Mesenchymal stem cell (in vitro differentiated cells and primary cell): ENCODE results near the gene UXS1.
A peak's percentile ranks its signal among the peaks of the same experiment; 100 is the strongest.

Experiments used
- DNase-seq: peaks from one replicate; pipeline ENCODE4 v3.0.0-alpha.2; 2013
- H2AFZ ChIP-seq: one replicate; pipeline ENCODE4 v1.6.1; 2013; ENCODE audit warnings: low read depth, mild to moderate bottlenecking, control low read depth, inconsistent platforms, low read length, moderate library complexity
- H2AK5ac ChIP-seq: 2 replicates; pipeline ENCODE4 v1.6.1; 2013; ENCODE audit warnings: low read length, moderate library complexity, mild to moderate bottlenecking, inconsistent platforms; ENCODE audit not compliant: severe bottlenecking
- H2BK120ac ChIP-seq: one replicate; pipeline ENCODE4 v1.6.1; 2013; ENCODE audit warnings: low read depth, mild to moderate bottlenecking, inconsistent platforms, low read length, moderate library complexity
- H2BK12ac ChIP-seq, 2 experiments: one replicate each; pipeline ENCODE4 v1.6.1; 2013; ENCODE audit warnings: inconsistent platforms in 2 of 2, low read length in 2 of 2, mild to moderate bottlenecking in 2 of 2, moderate library complexity in 2 of 2, control low read depth in 1 of 2
- H2BK15ac ChIP-seq: one replicate; pipeline ENCODE4 v1.6.1; 2013; ENCODE audit warnings: mild to moderate bottlenecking, low read depth, inconsistent platforms; ENCODE audit not compliant: poor library complexity, severe bottlenecking
- H2BK5ac ChIP-seq: 2 replicates; pipeline ENCODE4 v1.6.1; 2013; ENCODE audit warnings: low read depth, mild to moderate bottlenecking, low read length, control low read depth, inconsistent platforms; ENCODE audit not compliant: poor library complexity, severe bottlenecking
- H3K14ac ChIP-seq, 2 experiments: one replicate each; pipeline ENCODE4 v1.6.1; 2013; ENCODE audit warnings: inconsistent platforms in 2 of 2, low read length in 2 of 2, control low read depth in 1 of 2, mild to moderate bottlenecking in 1 of 2, moderate library complexity in 1 of 2
- H3K18ac ChIP-seq, 2 experiments: one replicate each; pipeline ENCODE4 v1.6.1; 2013; ENCODE audit warnings: inconsistent platforms in 2 of 2, low read length in 2 of 2, control low read depth in 1 of 2, low read depth in 1 of 2, mild to moderate bottlenecking in 1 of 2
- H3K23ac ChIP-seq, 2 experiments: one replicate each; pipeline ENCODE4 v1.6.1; 2013; ENCODE audit warnings: inconsistent platforms in 2 of 2, low read length in 2 of 2, mild to moderate bottlenecking in 2 of 2, moderate library complexity in 2 of 2, control low read depth in 1 of 2
- H3K27ac ChIP-seq: 2 replicates; pipeline ENCODE4 v1.5.1; 2013; ENCODE audit warnings: mild to moderate bottlenecking, moderate library complexity, low read length, control low read depth, inconsistent platforms; ENCODE audit not compliant: poor library complexity, severe bottlenecking
- H3K27me3 ChIP-seq, 2 experiments: 2 replicates each; pipeline versions ENCODE4 v1.6.1 to v1.7.0; 2013; ENCODE audit warnings: low read length in 2 of 2, mild to moderate bottlenecking in 2 of 2, moderate library complexity in 2 of 2, control low read depth in 1 of 2, inconsistent platforms in 1 of 2; ENCODE audit not compliant: control insufficient read depth in 1 of 2, insufficient read depth in 1 of 2
- H3K36me3 ChIP-seq, 2 experiments: 2 replicates each; pipeline versions ENCODE4 v1.6.1 to v1.7.0; 2013; ENCODE audit warnings: low read length in 2 of 2, control low read depth in 1 of 2, inconsistent platforms in 1 of 2, low read depth in 1 of 2, mild to moderate bottlenecking in 1 of 2; ENCODE audit not compliant: insufficient read depth in 2 of 2, control insufficient read depth in 1 of 2
- H3K4ac ChIP-seq, 2 experiments: one replicate each; pipeline ENCODE4 v1.6.1; 2013; ENCODE audit warnings: inconsistent platforms in 2 of 2, low read length in 2 of 2, mild to moderate bottlenecking in 2 of 2, moderate library complexity in 2 of 2, control low read depth in 1 of 2, low read depth in 1 of 2
- H3K4me1 ChIP-seq: 2 replicates; pipeline ENCODE4 v1.6.1; 2013; ENCODE audit warnings: low read depth, low read length, control low read depth; ENCODE audit not compliant: control insufficient read depth, insufficient read depth
- H3K4me2 ChIP-seq: 2 replicates; pipeline ENCODE4 v1.6.1; 2013; ENCODE audit warnings: low read length, mild to moderate bottlenecking, inconsistent platforms; ENCODE audit not compliant: poor library complexity, severe bottlenecking
- H3K4me3 ChIP-seq, 2 experiments: 2 replicates each; pipeline versions ENCODE4 v1.5.1 to v1.7.0; 2013; ENCODE audit warnings: low read length in 2 of 2, mild to moderate bottlenecking in 2 of 2, control low read depth in 1 of 2, low read depth in 1 of 2; ENCODE audit not compliant: insufficient read depth in 1 of 2
- H3K79me1 ChIP-seq: replicated peaks from 2 replicates; pipeline ENCODE4 v1.6.1; 2013; ENCODE audit warnings: mild to moderate bottlenecking, control low read depth, low read length, inconsistent platforms; ENCODE audit not compliant: poor library complexity, severe bottlenecking
- H3K9ac ChIP-seq: 2 replicates; pipeline ENCODE4 v1.7.0; 2013; ENCODE audit warnings: mild to moderate bottlenecking, low read length, moderate library complexity
- H3K9me3 ChIP-seq: 2 replicates; pipeline ENCODE4 v1.7.0; 2013; ENCODE audit warnings: mild to moderate bottlenecking, low read length; ENCODE audit not compliant: control insufficient read depth
- H4K8ac ChIP-seq: one replicate; pipeline ENCODE4 v1.6.1; 2013; ENCODE audit warnings: inconsistent platforms, mild to moderate bottlenecking, low read length, moderate library complexity
- H4K91ac ChIP-seq: one replicate; pipeline ENCODE4 v1.6.1; 2013; ENCODE audit warnings: mild to moderate bottlenecking, low read length, inconsistent platforms
- WGBS: methylation state at CpG from one replicate; pipeline ENCODE4 v1.1.7; 2013; ENCODE audit warnings: mixed read lengths; 5-methylcytosine and 5-hydroxymethylcytosine counted together

The UXS1 gene

GRCh38 chr2:106159866-106160785 lies 34.0 kb downstream of the UXS1 start:
- H3K4me1 ChIP-seq: peaks cover 13% of the 10 kb centered on the region
- no peak overlapping the region for H3K9ac ChIP-seq
- H3K27ac ChIP-seq: no peak overlapping the region
- no peak overlapping the region for H2AFZ ChIP-seq
- no peak overlapping the region for H4K91ac ChIP-seq
- no peak for DNase-seq
- H2BK12ac ChIP-seq: no peak overlapping the region
- H3K27me3 ChIP-seq: no peaks in the 10 kb centered on the region
- WGBS: 92% methylated on average over 31 of the region's 31 CpGs
- H3K23ac ChIP-seq: no peak overlapping the region
- no peak overlapping the region for H3K4me2 ChIP-seq
- H3K4ac ChIP-seq: no peak overlapping the region
- no peak overlapping the region for H3K4me3 ChIP-seq
- no peak overlapping the region for H3K14ac ChIP-seq
- no peak overlapping the region for H3K18ac ChIP-seq
- no peak overlapping the region for H4K8ac ChIP-seq
- H3K36me3 ChIP-seq: peaks cover 21 to 40% of the 10 kb centered on the region in 2 experiments
- H3K9me3 ChIP-seq: peaks cover 4% of the 10 kb centered on the region
- H2BK5ac ChIP-seq: peak overlapping the region; percentile 9
- peaks cover 33% of the 10 kb centered on the region for H3K79me1 ChIP-seq
- no peak overlapping the region for H2BK15ac ChIP-seq
- H2BK120ac ChIP-seq: no peak overlapping the region
- peak overlapping the region; percentile 68 for H2AK5ac ChIP-seq

GRCh38 chr2:106158871-106159270 lies 35.2 kb downstream of the UXS1 start:
- H2BK5ac ChIP-seq: no peak overlapping the region
- H3K79me1 ChIP-seq: peaks cover 32% of the 10 kb centered on the region
- no peak overlapping the region for H3K4me2 ChIP-seq
- H3K14ac ChIP-seq: no peak overlapping the region
- DNase-seq: no peak
- H3K4me1 ChIP-seq: peaks cover 10% of the 10 kb centered on the region
- no peak overlapping the region for H2BK15ac ChIP-seq
- no peak overlapping the region for H2AFZ ChIP-seq
- no peak overlapping the region for H2BK120ac ChIP-seq
- H3K4me3 ChIP-seq: no peak overlapping the region
- peaks cover 28 to 52% of the 10 kb centered on the region in 2 experiments for H3K36me3 ChIP-seq
- H4K91ac ChIP-seq: no peak overlapping the region
- no peak overlapping the region for H2AK5ac ChIP-seq
- WGBS: 85% methylated on average over 10 of the region's 10 CpGs
- H3K27me3 ChIP-seq: no peaks in the 10 kb centered on the region
- no peak overlapping the region for H2BK12ac ChIP-seq
- H3K9me3 ChIP-seq: peaks cover 17% of the 10 kb centered on the region
- H4K8ac ChIP-seq: no peak overlapping the region
- no peak overlapping the region for H3K18ac ChIP-seq
- H3K27ac ChIP-seq: no peak overlapping the region
- H3K23ac ChIP-seq: no peak overlapping the region
- H3K4ac ChIP-seq: no peak overlapping the region
- no peak overlapping the region for H3K9ac ChIP-seq

DNA sequence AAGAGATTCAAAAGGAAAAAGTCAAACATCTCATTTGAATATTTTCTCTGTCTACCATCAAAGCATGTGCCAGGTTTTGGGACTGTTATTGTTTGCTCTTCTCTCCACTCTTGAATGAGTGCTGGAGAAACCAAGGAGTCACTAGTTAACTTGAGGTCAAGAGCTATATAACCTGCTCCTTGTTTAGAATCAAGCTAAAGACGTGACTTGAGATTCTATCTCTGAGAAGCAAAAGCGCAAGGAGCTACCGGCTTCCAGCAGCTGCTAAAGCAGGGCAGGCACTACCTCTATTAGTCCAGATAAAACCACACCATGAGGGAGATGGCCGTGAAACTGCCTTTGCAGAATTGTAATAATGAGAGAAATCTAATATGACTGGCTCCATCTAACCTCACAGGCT lies 36.0 kb downstream of the UXS1 start:
- Histone ChIP-seq H2AFZ (no peak overlapping the region), H3K23ac (no peak overlapping the region), H2BK120ac (no peak overlapping the region), H3K4ac (no peak overlapping the region), H3K4me1 (peaks cover 10% of the 10 kb centered on the region), H2BK12ac (no peak overlapping the region), H3K36me3 (peaks cover 28 to 53% of the 10 kb centered on the region in 2 experiments), H3K4me3 (no peak overlapping the region), H3K18ac (no peak overlapping the region), H4K91ac (no peak overlapping the region), H3K27ac (no peak overlapping the region), H2BK15ac (no peak overlapping the region), H3K9ac (no peak overlapping the region), H3K27me3 (no peaks in the 10 kb centered on the region), H3K9me3 (peaks cover 24% of the 10 kb centered on the region), H3K4me2 (no peak overlapping the region), H4K8ac (no peak overlapping the region), H2BK5ac (no peak overlapping the region), H3K14ac (no peak overlapping the region), H2AK5ac (no peak overlapping the region), H3K79me1 (peaks cover 34% of the 10 kb centered on the region)
- 86% methylated on average over 3 of the region's 4 CpGs for WGBS
- DNase-seq: no peak

DNA sequence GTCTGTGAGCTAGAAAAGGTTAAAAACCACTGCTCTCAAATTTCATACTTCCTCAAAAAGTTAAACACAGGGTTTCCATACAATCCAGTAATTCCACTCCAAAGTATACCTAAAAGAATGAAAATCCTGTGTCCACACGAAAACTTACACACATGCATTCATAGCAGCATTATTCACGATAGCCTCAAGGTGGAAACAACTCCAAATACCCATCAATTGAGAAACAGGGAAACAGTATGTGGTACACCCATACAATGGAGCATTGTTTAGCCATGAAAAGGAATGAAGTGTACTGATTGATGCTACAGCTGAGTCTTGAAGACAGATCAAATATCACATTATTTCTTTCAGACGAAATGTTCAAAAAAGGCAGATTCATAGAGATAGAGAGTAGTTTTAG lies 36.7 kb downstream of the UXS1 start:
- Histone ChIP-seq H2BK12ac (no peak overlapping the region), H3K9ac (no peak overlapping the region), H2AK5ac (no peak overlapping the region), H3K4me3 (no peak overlapping the region), H3K14ac (no peak overlapping the region), H3K23ac (no peak overlapping the region), H3K27me3 (no peaks in the 10 kb centered on the region), H3K4ac (no peak overlapping the region), H2BK15ac (no peak overlapping the region), H3K18ac (no peak overlapping the region), H4K91ac (no peak overlapping the region), H2BK5ac (no peak overlapping the region), H2BK120ac (no peak overlapping the region), H3K4me1 (peaks cover 8% of the 10 kb centered on the region), H3K27ac (no peak overlapping the region), H4K8ac (no peak overlapping the region), H3K4me2 (no peak overlapping the region), H3K9me3 (peaks cover 27% of the 10 kb centered on the region), H3K36me3 (peaks cover 28 to 53% of the 10 kb centered on the region in 2 experiments), H3K79me1 (peaks cover 38% of the 10 kb centered on the region), H2AFZ (no peak overlapping the region)
- no peak for DNase-seq
- 96% methylated on average over 2 of the region's 3 CpGs for WGBS
